ENCODE data around the gene PCBP3. TPM values are rescaled to one million over a fixed set of nuclear protein-coding genes. Genes with fewer than 3 reads are reported as not detected.

PCBP3 gene
- total and polyA plus RNA-seq, 2 of the 13 experiments (the other 11 are each of a cell fraction or from before 2014, with no cell fraction given): not detected

GRCh38 chr21:45737485-45738166 lies 94.1 kb downstream of the PCBP3 start:
- Histone ChIP-seq H3K4me3 (replicated peaks in 1 of 3; ENCODE audit: insufficient read depth in 1 of 3, low read depth in 2 of 3, low read length in 3 of 3) (no peak overlapping the region), H3K79me2 (ENCODE audit: insufficient read depth, low read length) (no peaks in the 10 kb centered on the region), H3K9ac (ENCODE audit: insufficient read depth, low read depth, low read length) (no peak overlapping the region), H3K36me3 (replicated peaks in 1 of 2; ENCODE audit: control insufficient read depth in 1 of 2, insufficient read depth in 2 of 2, low read length in 2 of 2) (no peaks in the 10 kb centered on the region), H3K9me3 (ENCODE audit: low read length) (no peaks in the 10 kb centered on the region), H3K27ac (ENCODE audit: extremely low read length, insufficient read depth, low read length) (no peak overlapping the region), H3K4me1 (ENCODE audit: insufficient read depth, low read length) (no peaks in the 10 kb centered on the region), H2AFZ (ENCODE audit: low read length) (no peak overlapping the region), H3K4me2 (ENCODE audit: low read depth, low read length) (no peak overlapping the region), H3K27me3 (ENCODE audit: control insufficient read depth in 1 of 2, insufficient read depth in 2 of 2, low read length in 2 of 2) (peaks cover 3 to 25% of the 10 kb centered on the region in 2 experiments; a peak in 3 of 5 replicates), H4K20me1 (ENCODE audit: insufficient read depth, low read length) (no peaks in the 10 kb centered on the region)
- ChIA-PET POLR2A (no interaction called here), CTCF (ENCODE audit: low intra/inter-chr PET ratio, low total read pairs) (no interaction called here)
- ATAC-seq: no peak
- WGBS (ENCODE audit: low lambda C conversion rate): 17% methylated on average over 8 of the region's 12 CpGs
- TF ChIP-seq PAF1 (CRISPR knock-in tag; IDR thresholded peaks at IDR 0.05) (no peak), NR2F6 (IDR thresholded peaks at IDR 0.05) (no peak), NR2F6 (CRISPR knock-in tag; IDR thresholded peaks at IDR 0.05) (no peak), PBX3 (CRISPR knock-in tag; IDR thresholded peaks at IDR 0.05; ENCODE audit: borderline replicate concordance) (no peak)
- FAIRE-seq: no peak
- in situ Hi-C loops (cut with HindIII; ENCODE audit: extremely low pct_ligation_motif_present, low pct_unique_long_range_greater_than_20kb): no loop called here
- BruUV-seq (replicated peaks): no TSS peak
- no peak for DNase-seq (ENCODE audit: low spot score)
- intact Hi-C loops (cut with micrococcal nuclease; ENCODE audit: unreplicated experiment): no loop called here

GRCh38 chr21:45739218-45740087 lies 95.9 kb downstream of the PCBP3 start:
- H4K20me1 ChIP-seq (ENCODE audit: insufficient read depth, low read length): no peaks in the 10 kb centered on the region
- FAIRE-seq (no peak), DNase-seq (ENCODE audit: low spot score) (no peak), ATAC-seq (no peak)
- in situ Hi-C loops (cut with HindIII; ENCODE audit: extremely low pct_ligation_motif_present, low pct_unique_long_range_greater_than_20kb) (no loop called here), intact Hi-C loops (cut with micrococcal nuclease; ENCODE audit: unreplicated experiment) (no loop called here)
- no peaks in the 10 kb centered on the region for H3K9me3 ChIP-seq (ENCODE audit: low read length)
- BruUV-seq (replicated peaks): no TSS peak
- H3K4me3 ChIP-seq (replicated peaks in 1 of 3; ENCODE audit: insufficient read depth in 1 of 3, low read depth in 2 of 3, low read length in 3 of 3): no peak overlapping the region
- WGBS (ENCODE audit: low lambda C conversion rate): 31% methylated on average over 5 of the region's 5 CpGs
- no peak for TF ChIP-seq ZHX1 (CRISPR knock-in tag; IDR thresholded peaks at IDR 0.05; ENCODE audit: low read depth)
- TF ChIP-seq ZNF800 (CRISPR knock-in tag; IDR thresholded peaks at IDR 0.05): no peak
- TF ChIP-seq YEATS4 (CRISPR knock-in tag; IDR thresholded peaks at IDR 0.05; ENCODE audit: borderline replicate concordance): no peak
- no peak overlapping the region for H3K9ac ChIP-seq (ENCODE audit: insufficient read depth, low read depth, low read length)
- H3K4me2 ChIP-seq (ENCODE audit: low read depth, low read length): no peak overlapping the region
- no peak overlapping the region for H3K27ac ChIP-seq (ENCODE audit: extremely low read length, insufficient read depth, low read length)
- H3K4me1 ChIP-seq (ENCODE audit: insufficient read depth, low read length): no peaks in the 10 kb centered on the region
- ChIA-PET CTCF (ENCODE audit: low intra/inter-chr PET ratio, low total read pairs) (no interaction called here), POLR2A (no interaction called here)
- H3K27me3 ChIP-seq (ENCODE audit: control insufficient read depth in 1 of 2, insufficient read depth in 2 of 2, low read length in 2 of 2): peaks cover 3 to 19% of the 10 kb centered on the region in 2 experiments; a peak in 3 of 5 replicates
- H2AFZ ChIP-seq (ENCODE audit: low read length): no peak overlapping the region
- no peaks in the 10 kb centered on the region for H3K36me3 ChIP-seq (replicated peaks in 1 of 2; ENCODE audit: control insufficient read depth in 1 of 2, insufficient read depth in 2 of 2, low read length in 2 of 2)
- H3K79me2 ChIP-seq (ENCODE audit: insufficient read depth, low read length): no peaks in the 10 kb centered on the region

Data from HepG2 (cell line).